ENCODE measurements around the gene TMEM217. TPM values are rescaled to one million over a fixed set of nuclear protein-coding genes. Genes with fewer than 3 reads are reported as not detected.
"Not testable (repeated sequence)": the region's sequence is repeated elsewhere in the genome, so short reads cannot be mapped to it uniquely, and the experiment has no call there.

The TMEM217 gene
- 1.3 and 3.8 TPM in 2 replicates for total RNA-seq
- 0.82 and 4.5 TPM in 2 replicates for polyA plus RNA-seq

GRCh38 chr6:37257634-37258404, at the start of gene TMEM217, which contains the start of gene TBC1D22B:
Gene TMEM217, minus strand, starts transcription at chr6:37258144. Its CDS starts 39,114 bp downstream, at chr6:37219030.
Gene TBC1D22B, plus strand, starts transcription at chr6:37257772. Its CDS starts 146 bp downstream, at chr6:37257918.
- no peak for TF ChIP-seq CTCF (IDR thresholded peaks at IDR 0.05; ENCODE audit: low read depth, low read length)
- Histone ChIP-seq H3K9me3 (ENCODE audit: low read depth) (no peaks in the 10 kb centered on the region), H3K36me3 (no peaks in the 10 kb centered on the region), H3K27ac (peak within 1 kb of the TSS; percentile 93), H3K4me3 (peak within 1 kb of the TSS; percentile 69), H3K27me3 (no peaks in the 10 kb centered on the region), H3K4me1 (ENCODE audit: low read depth) (peaks cover 5% of the 10 kb centered on the region)
- DNase-seq (ENCODE audit: low read depth in 1 of 2, low spot score in 1 of 2), result peak; percentile 95 to 98

GRCh38 chr6:37307484-37307883, 49.5 kb upstream of the TMEM217 start:
- Histone ChIP-seq H3K27ac (peak overlapping the region; percentile 49), H3K4me1 (ENCODE audit: low read depth) (peaks cover 35% of the 10 kb centered on the region)
- not testable (repeated sequence) for H3K36me3 ChIP-seq; DNase-seq (ENCODE audit: low read depth in 1 of 2, low spot score in 1 of 2); H3K27me3 ChIP-seq; H3K4me3 ChIP-seq; H3K9me3 ChIP-seq (ENCODE audit: low read depth)

- TF ChIP-seq CTCF (IDR thresholded peaks at IDR 0.05; ENCODE audit: low read depth, low read length), result no peak
- Histone ChIP-seq H3K9me3 (ENCODE audit: low read depth) (no peaks in the 10 kb centered on the region), H3K27me3 (no peaks in the 10 kb centered on the region), H3K4me3 (no peak overlapping the region), H3K27ac (peak overlapping the region; percentile 13), H3K4me1 (ENCODE audit: low read depth) (peaks cover 43% of the 10 kb centered on the region), H3K36me3 (no peaks in the 10 kb centered on the region)
- peak in 1 of 2 donors; percentile 28 for DNase-seq (ENCODE audit: low read depth in 1 of 2, low spot score in 1 of 2)
Measured at GRCh38 chr6:37306624-37307222, 48.8 kb upstream of the TMEM217 start.

- DNase-seq (ENCODE audit: low read depth in 1 of 2, low spot score in 1 of 2), result no peak
- Histone ChIP-seq H3K27me3 (no peaks in the 10 kb centered on the region), H3K4me3 (no peak overlapping the region), H3K9me3 (ENCODE audit: low read depth) (no peaks in the 10 kb centered on the region), H3K4me1 (ENCODE audit: low read depth) (peaks cover 45% of the 10 kb centered on the region), H3K36me3 (no peaks in the 10 kb centered on the region), H3K27ac (no peak overlapping the region)
- TF ChIP-seq CTCF (IDR thresholded peaks at IDR 0.05; ENCODE audit: low read depth, low read length), result no peak
Measured at GRCh38 chr6:37305841-37306425, 48.0 kb upstream of the TMEM217 start.

- H3K36me3 ChIP-seq, result no peaks in the 10 kb centered on the region
- no peaks in the 10 kb centered on the region for H3K27me3 ChIP-seq
- H3K27ac ChIP-seq, result no peak overlapping the region
- no peaks in the 10 kb centered on the region for H3K9me3 ChIP-seq (ENCODE audit: low read depth)
- H3K4me1 ChIP-seq (ENCODE audit: low read depth), result peaks cover 45% of the 10 kb centered on the region
- TF ChIP-seq CTCF (IDR thresholded peaks at IDR 0.05; ENCODE audit: low read depth, low read length), result no peak
- no peak for DNase-seq (ENCODE audit: low read depth in 1 of 2, low spot score in 1 of 2)
- H3K4me3 ChIP-seq, result no peak overlapping the region
Measured at GRCh38 chr6:37304766-37305165, 46.8 kb upstream of the TMEM217 start.
